NCI-H2196 (cell line): ENCODE results near the gene PI16.
"Not testable (repeated sequence)": the region's sequence is repeated elsewhere in the genome, so short reads cannot be mapped to it uniquely, and the experiment has no call there.

Experiments used
- DNase-seq: peaks from one replicate; lab custom pipeline; 2025; ENCODE audit not compliant: unreplicated experiment; lab: John Stamatoyannopoulos, UW

PI16 gene

GRCh38 chr6:36928547-36928918 is 26.0 kb upstream of the PI16 start:
- DNase-seq: no peak

- DNase-seq: no peak
Measured at GRCh38 chr6:36929152-36929551, 25.4 kb upstream of the PI16 start.

GRCh38 chr6:36929607-36930006 is 24.9 kb upstream of the PI16 start:
- no peak for DNase-seq

GRCh38 chr6:36930483-36930882 is 24.1 kb upstream of the PI16 start:
- DNase-seq: no peak

GRCh38 chr6:36933102-36933501 is 21.4 kb upstream of the PI16 start:
- no peak for DNase-seq

GRCh38 chr6:36933519-36933918 is 21.0 kb upstream of the PI16 start:
- DNase-seq: no peak

GRCh38 chr6:36934901-36935300 is 19.6 kb upstream of the PI16 start:
- DNase-seq: no peak

GRCh38 chr6:36936824-36937223 is 17.7 kb upstream of the PI16 start:
- no peak for DNase-seq

GRCh38 chr6:36937896-36938295 is 16.6 kb upstream of the PI16 start:
- no peak for DNase-seq

GRCh38 chr6:36938536-36938935 is 16.0 kb upstream of the PI16 start:
- DNase-seq: no peak

- DNase-seq: not testable (repeated sequence)
Measured at GRCh38 chr6:36939005-36939404, 15.5 kb upstream of the PI16 start.

- DNase-seq: no peak
Measured at GRCh38 chr6:36940027-36940426, 14.5 kb upstream of the PI16 start.

- DNase-seq: not testable (repeated sequence)
Measured at GRCh38 chr6:36941561-36941960, 13.0 kb upstream of the PI16 start.

- not testable (repeated sequence) for DNase-seq
Measured at GRCh38 chr6:36942329-36942728, 12.2 kb upstream of the PI16 start.

- DNase-seq: no peak
Measured at GRCh38 chr6:36944650-36945049, 9.9 kb upstream of the PI16 start.

GRCh38 chr6:36945301-36945700 is 9.2 kb upstream of the PI16 start:
- DNase-seq: no peak

- no peak for DNase-seq
Measured at GRCh38 chr6:36946526-36946925, 8.0 kb upstream of the PI16 start.

- no peak for DNase-seq
Measured at GRCh38 chr6:36947570-36948351, 6.8 kb upstream of the PI16 start.

GRCh38 chr6:36949076-36949475 is 5.5 kb upstream of the PI16 start:
- DNase-seq: not testable (repeated sequence)

GRCh38 chr6:36949636-36950035 is 4.9 kb upstream of the PI16 start:
- DNase-seq: no peak

GRCh38 chr6:36953931-36954261 is 642 bp upstream of the PI16 start:
- DNase-seq: no peak

- no peak for DNase-seq
Measured at GRCh38 chr6:36955136-36955535, 598 bp downstream of the PI16 start.

GRCh38 chr6:36955671-36956445 is 1.3 kb downstream of the PI16 start:
- DNase-seq: no peak
